H1 (cell line): ENCODE results near the gene ZNF624. TPM values are rescaled to one million over a fixed set of nuclear protein-coding genes. Genes with fewer than 3 reads are reported as not detected.

Source experiments
- CTCF ChIA-PET: fragments of 300-600 bp; sonication (Branson Sonifier 250); formaldehyde crosslinking; loops from one replicate; lab custom pipeline; 2021; ENCODE audit not compliant: partially characterized antibody; lab: Charles Lee
- POLR2A ChIA-PET: fragments of 300-600 bp; sonication (Branson Sonifier 250); formaldehyde crosslinking; loops from one replicate; lab custom pipeline; 2021; ENCODE audit warnings: inconsistent platforms; ENCODE audit not compliant: partially characterized antibody; lab: Charles Lee
- DNase-seq, 2 experiments: peaks; one replicate each; pipeline versions ENCODE4 v3.0.0 to v3.0.0-alpha.2; 2010 to 2022; ENCODE audit warnings: low spot score in 2 of 2, low read depth in 1 of 2, mixed read lengths in 1 of 2
- FAIRE-seq: peaks from 2 replicates; lab custom pipeline; 2011; peaks lifted over from hg19 to GRCh38; lab: Jason Lieb, UNC
- H2AFZ ChIP-seq: 2 replicates; pipeline ENCODE4 v1.8.1; 2012; ENCODE audit warnings: low read length, inconsistent platforms
- H2AK5ac ChIP-seq: 2 replicates; pipeline ENCODE4 v1.6.1; 2013; ENCODE audit warnings: low read depth, low read length
- H2BK120ac ChIP-seq: replicated peaks from 2 replicates; pipeline ENCODE3; 2013; ENCODE audit warnings: low read depth, low read length, inconsistent platforms
- H2BK12ac ChIP-seq: 2 replicates; pipeline ENCODE4 v1.6.1; 2013; ENCODE audit warnings: low read depth, low read length
- H2BK15ac ChIP-seq: 2 replicates; pipeline ENCODE4 v1.6.1; 2013; ENCODE audit warnings: low read length
- H2BK20ac ChIP-seq: 2 replicates; pipeline ENCODE4 v1.6.1; 2013; ENCODE audit warnings: low read length
- H2BK5ac ChIP-seq: 2 replicates; pipeline ENCODE4 v1.6.1; 2013; ENCODE audit warnings: low read depth, low read length
- H3K14ac ChIP-seq: 2 replicates; pipeline ENCODE4 v1.6.1; 2013; ENCODE audit warnings: inconsistent platforms; ENCODE audit not compliant: insufficient read length
- H3K18ac ChIP-seq: 2 replicates; pipeline ENCODE4 v1.6.1; 2013; ENCODE audit warnings: low read length; ENCODE audit errors: extremely low read depth
- H3K23ac ChIP-seq: 2 replicates; pipeline ENCODE4 v1.6.1; 2013; ENCODE audit warnings: inconsistent platforms; ENCODE audit not compliant: insufficient read length
- H3K23me2 ChIP-seq: 2 replicates; pipeline ENCODE4 v1.6.1; 2013; ENCODE audit warnings: low read depth, low read length
- H3K27ac ChIP-seq: 2 replicates; pipeline ENCODE4 v1.6.1; 2011; ENCODE audit warnings: low read depth, low read length, inconsistent platforms
- H3K27me3 ChIP-seq, 4 experiments: replicated peaks in 1 of 4; 1 replicate in 1 of 4; 2 replicates in 3 of 4; pipeline versions ENCODE4 v1.6.1 to v1.8.1; 2011 to 2013; ENCODE audit warnings: low read length in 3 of 4, mild to moderate bottlenecking in 3 of 4, inconsistent platforms in 2 of 4, mixed read lengths in 2 of 4, moderate library complexity in 1 of 4; ENCODE audit not compliant: control insufficient read depth in 3 of 4, insufficient read depth in 3 of 4; ENCODE audit errors: extremely low read depth in 1 of 4
- H3K36me3 ChIP-seq, 4 experiments: 2 replicates each; pipeline versions ENCODE4 v1.6.1 to v1.8.1; 2011 to 2013; ENCODE audit warnings: mild to moderate bottlenecking in 4 of 4, low read length in 3 of 4, moderate library complexity in 2 of 4, control low read depth in 1 of 4, inconsistent platforms in 1 of 4; ENCODE audit not compliant: insufficient read depth in 4 of 4, control insufficient read depth in 2 of 4
- H3K4ac ChIP-seq: replicated peaks from 2 replicates; pipeline ENCODE3; 2013; ENCODE audit warnings: low read length, low read depth, mixed read lengths, inconsistent platforms; ENCODE audit not compliant: insufficient read length
- H3K4me1 ChIP-seq, 4 experiments: replicated peaks in 1 of 4; 1 replicate in 1 of 4; 2 replicates in 3 of 4; pipeline versions ENCODE4 v1.6.1 to v1.8.1; 2011 to 2013; ENCODE audit warnings: low read length in 3 of 4, inconsistent platforms in 2 of 4, mixed read lengths in 1 of 4; ENCODE audit not compliant: insufficient read depth in 4 of 4, control insufficient read depth in 3 of 4
- H3K4me2 ChIP-seq, 2 experiments: 2 replicates each; pipeline versions ENCODE4 v1.6.1 to v1.8.1; 2011 to 2013; ENCODE audit warnings: low read depth in 2 of 2, low read length in 2 of 2, control low read depth in 1 of 2, inconsistent platforms in 1 of 2, mild to moderate bottlenecking in 1 of 2; ENCODE audit not compliant: insufficient read depth in 1 of 2
- H3K4me3 ChIP-seq, 4 experiments: fragments of 200-600, 300-600 bp in 1 of 4; sonication (generic), shearing (Covaris generic), sonication (Bioruptor Twin) in 1 of 4; 2 replicates each; pipeline versions ENCODE4 v1.5.1 to v1.8.1; 2011 to 2016; ENCODE audit warnings: low read length in 4 of 4, low read depth in 3 of 4, control low read depth in 2 of 4, inconsistent platforms in 2 of 4, mild to moderate bottlenecking in 2 of 4, mixed read lengths in 1 of 4, moderate library complexity in 1 of 4; ENCODE audit not compliant: insufficient read depth in 2 of 4; ENCODE audit errors: extremely low read depth in 1 of 4
- H3K56ac ChIP-seq: replicated peaks from 2 replicates; pipeline ENCODE3; 2013; ENCODE audit warnings: low read depth, mild to moderate bottlenecking, mixed read lengths, low read length, inconsistent platforms; ENCODE audit not compliant: insufficient read length
- H3K79me1 ChIP-seq: 2 replicates; pipeline ENCODE4 v1.6.1; 2013; ENCODE audit warnings: low read depth, low read length, control low read depth
- H3K79me2 ChIP-seq, 2 experiments: 2 replicates each; pipeline versions ENCODE4 v1.6.1 to v1.8.1; 2012 to 2013; ENCODE audit warnings: low read length in 2 of 2, mild to moderate bottlenecking in 2 of 2, inconsistent platforms in 1 of 2; ENCODE audit not compliant: insufficient read depth in 2 of 2, control insufficient read depth in 1 of 2
- H3K9ac ChIP-seq, 4 experiments: replicated peaks in 1 of 4; 1 replicate in 1 of 4; 2 replicates in 3 of 4; pipeline versions ENCODE4 v1.6.1 to v1.8.1; 2011 to 2013; ENCODE audit warnings: low read depth in 3 of 4, low read length in 3 of 4, control low read depth in 2 of 4, mild to moderate bottlenecking in 2 of 4, moderate library complexity in 2 of 4, inconsistent platforms in 1 of 4; ENCODE audit errors: extremely low read depth in 1 of 4
- H3K9me3 ChIP-seq, 2 experiments: 2 replicates each; pipeline versions ENCODE4 v1.6.1 to v1.8.1; 2012 to 2013; ENCODE audit warnings: mild to moderate bottlenecking in 2 of 2, moderate library complexity in 2 of 2, control low read depth in 1 of 2, inconsistent platforms in 1 of 2, low read depth in 1 of 2, low read length in 1 of 2, mixed read lengths in 1 of 2; ENCODE audit not compliant: insufficient read depth in 2 of 2
- H4K20me1 ChIP-seq, 2 experiments: replicated peaks in 1 of 2; 2 replicates each; pipeline versions ENCODE3 to v1.8.1; 2011 to 2013; ENCODE audit warnings: inconsistent platforms in 2 of 2, low read length in 2 of 2, mild to moderate bottlenecking in 1 of 2; ENCODE audit not compliant: insufficient read depth in 2 of 2, control insufficient read depth in 1 of 2
- H4K5ac ChIP-seq: 2 replicates; pipeline ENCODE4 v1.6.1; 2013; ENCODE audit warnings: low read length, low read depth, mixed read lengths, inconsistent platforms; ENCODE audit not compliant: insufficient read length
- H4K8ac ChIP-seq: 2 replicates; pipeline ENCODE4 v1.8.0; 2013; ENCODE audit warnings: mild to moderate bottlenecking, moderate library complexity, low read length, inconsistent platforms; ENCODE audit not compliant: insufficient read depth; ENCODE audit errors: extremely low read depth
- H4K91ac ChIP-seq: replicated peaks from 2 replicates; pipeline ENCODE3; 2013; ENCODE audit warnings: low read length, mixed read lengths, inconsistent platforms; ENCODE audit not compliant: insufficient read length
- ATF3 ChIP-seq: IDR thresholded peaks from 2 replicates; pipeline ENCODE4 v1.6.1; 2011; ENCODE audit warnings: low read depth, mild to moderate bottlenecking, low read length; ENCODE audit not compliant: insufficient read depth
- CTCF ChIP-seq, 3 experiments: IDR thresholded peaks; 1 replicate in 2 of 3; 2 replicates in 1 of 3; pipeline versions ENCODE4 v1.5.1 to v1.6.1; 2011; ENCODE audit warnings: low read length in 3 of 3, mild to moderate bottlenecking in 3 of 3, inconsistent platforms in 2 of 3, low read depth in 1 of 3, moderate library complexity in 1 of 3; ENCODE audit not compliant: insufficient read depth in 1 of 3; ENCODE audit errors: control extremely low read depth in 1 of 3
- HDAC6 ChIP-seq: IDR thresholded peaks from one replicate; pipeline ENCODE4 v1.7.1; 2012; ENCODE audit warnings: low read depth, mild to moderate bottlenecking, inconsistent platforms, low read length, moderate library complexity
- POLR2AphosphoS5 ChIP-seq: IDR thresholded peaks from 2 replicates; pipeline ENCODE4 v1.6.1; 2011; ENCODE audit warnings: low read depth, low read length
- RXRA ChIP-seq: IDR thresholded peaks from 2 replicates; pipeline ENCODE4 v1.6.1; 2011; ENCODE audit warnings: low read depth, mild to moderate bottlenecking, low read length, moderate library complexity; ENCODE audit not compliant: insufficient read depth
- SP4 ChIP-seq: IDR thresholded peaks from 2 replicates; pipeline ENCODE4 v1.6.1; 2012; ENCODE audit warnings: low read length, inconsistent platforms
- WGBS, 2 experiments: shearing (Covaris generic) in 1 of 2; methylation state at CpG; one replicate each; pipeline versions ENCODE4 v1.1.6 to v1.1.7; 2013 to 2015; ENCODE audit warnings: low lambda C conversion rate in 2 of 2, mixed read lengths in 2 of 2, inconsistent platforms in 1 of 2, low coverage in 1 of 2, missing lambda C conversion rate in 1 of 2; ENCODE audit not compliant: insufficient replicate concordance in 2 of 2, insufficient coverage in 1 of 2, insufficient read length in 1 of 2; ENCODE audit errors: extremely low coverage in 1 of 2, missing lambda C conversion rate in 1 of 2; 5-methylcytosine and 5-hydroxymethylcytosine counted together
- long read RNA-seq, 2 experiments: library from RNA in 1 of 2; library from capped mRNA in 1 of 2; stranded (forward); transcript quantifications; one replicate each; pipeline ENCODE4 v2.0.0, GENCODE V29; 2021; ENCODE audit warnings: inconsistent platforms in 1 of 2
- polyA minus RNA-seq, 3 experiments: library from RNA; depleted of rRNA, polyadenylated mRNA; stranded (reverse); fragments of >200 nt; gene quantifications; 1 replicate in 2 of 3; 2 replicates in 1 of 3; pipeline ENCODE4 v1.2.3, GENCODE V29; 2011
- polyA plus RNA-seq, 7 experiments: library from polyadenylated mRNA; depleted of rRNA in 3 of 7; stranded (reverse) in 5 of 7; unstranded in 2 of 7; fragments of >200 nt in 5 of 7; fragments of 200-250 nt in 2 of 7; gene quantifications; 1 replicate in 5 of 7; 2 replicates in 1 of 7; 4 replicates in 1 of 7; pipeline versions ENCODE4 v1.2.1 to v1.2.3, GENCODE V29; 2011 to 2013; ENCODE audit warnings: missing spikeins in 2 of 7, mixed read lengths in 2 of 7
- total RNA-seq: library from RNA; stranded (reverse); fragmentation: NEBNext Ultra II Directional; extraction: Animal tissue kit (Norgen Biotek cat#: 25700); gene quantifications from 2 replicates; pipeline ENCODE4 v1.2.1, GENCODE V29; 2021

The ZNF624 gene
- total RNA-seq (2.5 and 2.7 TPM in 2 replicates), polyA plus RNA-seq (2011; rRNA removed) (0.39 and 1.0 TPM in 2 replicates), polyA minus RNA-seq (2011; rRNA and poly(A)+ RNA removed) (1.5 and 1.6 TPM in 2 replicates)
- 0.71 TPM for polyA plus RNA-seq (2011; cell fraction: cytosol; rRNA removed)
- 0.24 TPM for polyA plus RNA-seq (2011; cell fraction: nucleus; rRNA removed)
- 0.77 to 1.1 TPM (median 1.1 TPM) in 4 replicates for polyA plus RNA-seq (2012, experiment 1 of 2)
- 0.10 TPM for polyA plus RNA-seq (2012, experiment 2 of 2)
- 1.0 TPM for polyA plus RNA-seq (2013, experiment 1 of 2)
- polyA plus RNA-seq (2013, experiment 2 of 2), result 1.2 TPM
- 4.8 TPM for polyA minus RNA-seq (2011; cell fraction: cytosol; rRNA and poly(A)+ RNA removed)
- polyA minus RNA-seq (2011; cell fraction: nucleus; rRNA and poly(A)+ RNA removed), result 4.7 TPM
- long read RNA-seq, experiment 1, full-length matches to known transcripts, result 1 of 1 reads
- long read RNA-seq, experiment 1, partial matches to known transcripts, result 0 of 1 reads
- long read RNA-seq, experiment 1, other reads (novel, unspliced or antisense), result 0 of 1 reads
- long read RNA-seq, experiment 2, result 0 reads

GRCh38 chr17:16653367-16654041 is at the start of gene ZNF624:
Gene ZNF624 (minus strand): TSS chr17:16653850.
- Histone ChIP-seq H3K4me2 (peak within 1 kb of the TSS; percentile 87 to 90), H3K9ac (peak within 1 kb of the TSS; percentile 34 to 61 (median 52); a peak in 6 of 7 replicates), H4K5ac (no peak within 1 kb of the TSS), H3K18ac (peak within 1 kb of the TSS; percentile 4; the same call in 1 of the 2 replicates), H3K79me1 (no peaks in the 10 kb centered on the region), H3K14ac (no peak within 1 kb of the TSS), H2BK120ac (no peak within 1 kb of the TSS), H3K56ac (peak within 1 kb of the TSS; percentile 64), H3K23ac (no peak within 1 kb of the TSS), H3K23me2 (peaks cover 5% of the 10 kb centered on the region; the same call in 1 of the 2 replicates), H3K4me3 (peak within 1 kb of the TSS; percentile 42 to 72 (median 62)), H2AK5ac (no peak within 1 kb of the TSS), H3K27ac (peak within 1 kb of the TSS; percentile 77; the same call in 1 of the 2 replicates), H3K4me1 (peaks cover 1 to 9% (median 4%) of the 10 kb centered on the region in 4 experiments; a peak in 5 of 7 replicates), H2BK15ac (no peak within 1 kb of the TSS), H4K20me1 (no peaks in the 10 kb centered on the region), H3K27me3 (no peaks in the 10 kb centered on the region), H3K9me3 (no peaks in the 10 kb centered on the region), H4K8ac (peak within 1 kb of the TSS; percentile 93; the same call in 1 of the 2 replicates), H3K36me3 (no peaks in the 10 kb centered on the region), H2BK5ac (0 out of 2 replicates have a peak within 1 kb of the TSS, but pooled peaks have one; percentile 54), H3K4ac (no peak within 1 kb of the TSS), H3K79me2 (no peaks in the 10 kb centered on the region), H2BK12ac (no peak within 1 kb of the TSS), H2BK20ac (no peak within 1 kb of the TSS), H4K91ac (no peak within 1 kb of the TSS), H2AFZ (peak within 1 kb of the TSS; percentile 79)
- 1% methylated on average over 44 of the region's 55 CpGs; no CpG with 5 or more reads in 1 of the 2 experiments for WGBS, 2 experiments
- peak; percentile 89 to 93 for DNase-seq
- FAIRE-seq, result no peak
- CTCF ChIA-PET, result interaction anchor here (0.9 kb wide), 1 partner anchor 11 kb away, joined by 3 read pairs; no protein-coding TSS in a partner anchor
- POLR2A ChIA-PET, result interaction anchor here (1.7 kb wide), 1 partner anchor 142 kb away, joined by 3 read pairs; no protein-coding TSS in a partner anchor
- TF ChIP-seq HDAC6 (no peak), SP4 (peak; percentile 11; the same call in 1 of the 2 replicates), RXRA (no peak), POLR2AphosphoS5 (peak; percentile 81; the same call in 1 of the 2 replicates), CTCF (IDR thresholded peaks at IDR 0.05; ENCODE audit: control extremely low read depth in 1 of 3, insufficient read depth in 1 of 3, low read depth in 1 of 3, low read length in 3 of 3) (0 out of 4 replicates have a peak, but pooled peaks of 1 of the 3 experiments have one; percentile 8), ATF3 (no peak)
